ENCODE data around the gene LEFTY2. TPM values are rescaled to one million over a fixed set of nuclear protein-coding genes. Genes with fewer than 3 reads are reported as not detected.

The LEFTY2 gene
- total and polyA plus RNA-seq, 5 donors: 0.59 to 2.1 (median 1.1) TPM

DNA sequence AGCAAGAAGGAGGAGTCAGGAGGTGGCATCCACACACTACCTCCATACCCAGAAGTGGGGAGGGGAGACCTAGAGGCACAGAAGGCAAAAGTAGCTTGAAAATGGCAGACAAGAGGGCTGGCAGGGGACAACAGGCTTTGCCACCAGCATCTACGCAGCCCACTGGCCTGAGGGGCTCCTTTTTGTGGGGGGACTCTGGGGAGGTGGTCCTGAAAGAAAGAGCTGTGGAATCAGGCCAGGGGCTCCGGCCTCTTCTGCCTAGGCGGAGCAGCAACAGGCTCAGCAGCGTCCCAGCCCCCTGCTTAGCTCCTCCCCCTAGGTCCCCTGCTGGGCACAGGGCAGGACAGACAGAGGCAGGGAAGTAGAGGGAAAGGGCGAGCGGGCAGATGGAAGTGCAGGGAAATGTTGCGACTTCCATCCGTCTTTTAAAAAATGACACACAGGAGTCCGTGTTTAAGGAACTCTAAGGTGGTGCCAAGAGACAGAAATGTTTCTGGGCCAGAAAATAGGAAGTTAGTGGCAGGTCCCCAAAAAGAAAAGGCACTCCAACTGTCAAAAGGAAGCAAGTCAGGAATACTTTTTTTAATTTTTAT, 10.0 kb upstream of the LEFTY2 start:
- ATAC-seq (no peak), DNase-seq (peak in 1 of 3 donors; percentile 59)
- no peaks in the 10 kb centered on the region for H3K9me3 ChIP-seq (ENCODE audit: control insufficient read depth, low read length)
- H3K4me1 ChIP-seq (ENCODE audit: control insufficient read depth, insufficient read depth, low read length): no peaks in the 10 kb centered on the region
- H3K4me3 ChIP-seq (ENCODE audit: low read length): no peak overlapping the region
- 60% methylated on average over 9 of the region's 9 CpGs for WGBS
- intact Hi-C loops (cut with DNase I): no loop called here
- H3K27ac ChIP-seq (ENCODE audit: low read length): no peak overlapping the region
- H3K27me3 ChIP-seq (ENCODE audit: control insufficient read depth, insufficient read depth): no peaks in the 10 kb centered on the region

- H3K27ac ChIP-seq (ENCODE audit: low read length): no peak overlapping the region
- intact Hi-C loops (cut with DNase I): no loop called here
- no peaks in the 10 kb centered on the region for H3K27me3 ChIP-seq (ENCODE audit: control insufficient read depth, insufficient read depth)
- H3K9me3 ChIP-seq (ENCODE audit: control insufficient read depth, low read length): no peaks in the 10 kb centered on the region
- ATAC-seq (no peak), DNase-seq (no peak)
- H3K4me1 ChIP-seq (ENCODE audit: control insufficient read depth, insufficient read depth, low read length): no peaks in the 10 kb centered on the region
- no peak overlapping the region for H3K4me3 ChIP-seq (ENCODE audit: low read length)
- 39% methylated on average over 6 of the region's 6 CpGs for WGBS
Observed at GRCh38 chr1:225949041-225949440, 8.0 kb upstream of the LEFTY2 start.

DNA sequence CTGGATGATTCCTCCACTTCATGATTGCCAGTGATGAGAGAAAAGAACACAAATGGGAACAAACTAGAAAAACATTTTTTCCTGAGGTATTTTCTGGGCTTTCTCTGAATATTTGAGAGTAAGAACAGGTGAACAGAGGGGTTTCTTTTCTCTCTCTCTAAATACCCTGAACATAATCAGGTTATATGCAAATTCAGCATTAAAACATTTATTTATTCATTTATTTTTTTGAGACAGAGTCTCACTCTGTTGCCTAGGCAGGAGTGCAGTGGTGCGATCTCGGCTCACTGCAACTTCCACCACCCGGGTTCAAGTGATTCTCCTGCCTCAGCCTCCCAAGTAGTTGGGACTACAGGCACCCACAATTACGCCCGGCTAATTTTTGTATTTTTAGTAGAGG, 5.8 kb upstream of the LEFTY2 start:
- Histone ChIP-seq H3K9me3 (ENCODE audit: control insufficient read depth, low read length) (no peaks in the 10 kb centered on the region), H3K27me3 (ENCODE audit: control insufficient read depth, insufficient read depth) (no peaks in the 10 kb centered on the region), H3K27ac (ENCODE audit: low read length) (no peak overlapping the region), H3K4me1 (ENCODE audit: control insufficient read depth, insufficient read depth, low read length) (no peaks in the 10 kb centered on the region), H3K4me3 (ENCODE audit: low read length) (no peak overlapping the region)
- DNase-seq (no peak), ATAC-seq (no peak)
- 96% methylated on average over 5 of the region's 5 CpGs for WGBS
- intact Hi-C loops (cut with DNase I): no loop called here

GRCh38 chr1:225946082-225946620, 5.1 kb upstream of the LEFTY2 start:
- no peak overlapping the region for H3K4me3 ChIP-seq (ENCODE audit: low read length)

GRCh38 chr1:225945564-225945963, 4.5 kb upstream of the LEFTY2 start:
- 79% methylated on average over 4 of the region's 4 CpGs for WGBS
- Histone ChIP-seq H3K4me1 (ENCODE audit: control insufficient read depth, insufficient read depth, low read length) (peaks cover 2% of the 10 kb centered on the region), H3K27me3 (ENCODE audit: control insufficient read depth, insufficient read depth) (no peaks in the 10 kb centered on the region), H3K4me3 (ENCODE audit: low read length) (no peak overlapping the region), H3K27ac (ENCODE audit: low read length) (no peak overlapping the region), H3K9me3 (ENCODE audit: control insufficient read depth, low read length) (no peaks in the 10 kb centered on the region)
- no peak for DNase-seq
- ATAC-seq: no peak
- intact Hi-C loops (cut with DNase I): no loop called here

More at GRCh38 chr1:225946082-225946620, 5.1 kb upstream of the LEFTY2 start:
- intact Hi-C loops (cut with DNase I): no loop called here
- DNase-seq (no peak), ATAC-seq (no peak)
- Histone ChIP-seq H3K27me3 (ENCODE audit: control insufficient read depth, insufficient read depth) (no peaks in the 10 kb centered on the region), H3K9me3 (ENCODE audit: control insufficient read depth, low read length) (no peaks in the 10 kb centered on the region), H3K27ac (ENCODE audit: low read length) (no peak overlapping the region), H3K4me1 (ENCODE audit: control insufficient read depth, insufficient read depth, low read length) (peaks cover 2% of the 10 kb centered on the region)
- WGBS: 76% methylated on average over 4 of the region's 4 CpGs

GRCh38 chr1:225944951-225945350, 3.9 kb upstream of the LEFTY2 start:
- peaks cover 2% of the 10 kb centered on the region for H3K4me1 ChIP-seq (ENCODE audit: control insufficient read depth, insufficient read depth, low read length)
- 83% methylated on average over 7 of the region's 7 CpGs for WGBS
- no peak overlapping the region for H3K27ac ChIP-seq (ENCODE audit: low read length)
- no peak overlapping the region for H3K4me3 ChIP-seq (ENCODE audit: low read length)
- no peaks in the 10 kb centered on the region for H3K27me3 ChIP-seq (ENCODE audit: control insufficient read depth, insufficient read depth)
- ATAC-seq: no peak
- intact Hi-C loops (cut with DNase I): no loop called here
- no peaks in the 10 kb centered on the region for H3K9me3 ChIP-seq (ENCODE audit: control insufficient read depth, low read length)
- no peak for DNase-seq

DNA sequence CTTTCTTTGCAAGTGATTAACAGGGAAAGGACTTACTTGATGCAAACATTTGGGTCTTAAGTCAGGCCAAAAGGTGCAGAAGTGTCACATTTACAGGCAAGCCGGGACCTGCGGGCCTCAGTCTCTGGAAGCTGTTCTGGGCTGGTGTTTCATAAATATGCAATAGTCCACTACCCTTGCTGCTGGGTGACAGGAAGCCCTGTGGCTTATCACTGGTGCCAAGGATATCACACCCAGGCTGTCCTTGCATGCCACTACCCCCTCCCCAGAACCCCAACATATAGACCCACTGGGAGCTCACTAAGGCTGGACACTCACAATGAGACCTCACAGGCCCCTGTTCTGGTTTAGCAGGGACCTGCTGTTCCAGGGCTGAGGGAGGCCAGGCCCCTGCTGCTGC, 3.4 kb upstream of the LEFTY2 start:
- 90% methylated on average over 2 of the region's 2 CpGs for WGBS
- intact Hi-C loops (cut with DNase I): no loop called here
- no peak for ATAC-seq

DNA sequence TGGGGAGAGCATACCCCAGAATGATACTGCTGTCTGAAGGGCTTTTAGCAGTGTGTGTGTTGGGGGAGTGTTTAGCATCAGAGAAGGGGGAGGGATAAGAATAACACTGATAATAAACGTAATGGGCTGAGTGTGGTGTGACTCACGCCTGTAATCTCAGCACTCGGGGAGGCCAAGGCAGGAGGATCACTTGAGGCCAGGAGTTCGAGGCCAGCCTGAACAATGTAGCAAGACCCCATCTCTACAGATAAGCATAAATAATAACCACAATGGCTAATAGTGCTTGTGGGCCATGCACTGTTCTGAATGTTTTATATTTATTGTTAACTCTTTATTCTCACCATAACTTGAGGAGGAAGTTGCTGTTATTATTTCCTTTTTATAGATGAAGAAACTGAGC, 2.6 kb upstream of the LEFTY2 start:
- DNase-seq (no peak), ATAC-seq (no peak)
- Histone ChIP-seq H3K4me3 (ENCODE audit: low read length) (no peak overlapping the region), H3K9me3 (ENCODE audit: control insufficient read depth, low read length) (no peaks in the 10 kb centered on the region), H3K4me1 (ENCODE audit: control insufficient read depth, insufficient read depth, low read length) (peaks cover 2% of the 10 kb centered on the region), H3K27me3 (ENCODE audit: control insufficient read depth, insufficient read depth) (no peaks in the 10 kb centered on the region), H3K27ac (ENCODE audit: low read length) (no peak overlapping the region)
- 73% methylated on average over 4 of the region's 4 CpGs for WGBS
- intact Hi-C loops (cut with DNase I): no loop called here

More for the DNA sequence above, 3.4 kb upstream of the LEFTY2 start:
- DNase-seq: no peak
- Histone ChIP-seq H3K9me3 (ENCODE audit: control insufficient read depth, low read length) (no peaks in the 10 kb centered on the region), H3K4me3 (ENCODE audit: low read length) (no peak overlapping the region), H3K4me1 (ENCODE audit: control insufficient read depth, insufficient read depth, low read length) (peaks cover 2% of the 10 kb centered on the region), H3K27me3 (ENCODE audit: control insufficient read depth, insufficient read depth) (no peaks in the 10 kb centered on the region), H3K27ac (ENCODE audit: low read length) (no peak overlapping the region)

- ATAC-seq (no peak), DNase-seq (no peak)
- Histone ChIP-seq H3K27ac (ENCODE audit: low read length) (no peak overlapping the region), H3K27me3 (ENCODE audit: control insufficient read depth, insufficient read depth) (no peaks in the 10 kb centered on the region), H3K9me3 (ENCODE audit: control insufficient read depth, low read length) (no peaks in the 10 kb centered on the region), H3K4me3 (ENCODE audit: low read length) (no peak overlapping the region), H3K4me1 (ENCODE audit: control insufficient read depth, insufficient read depth, low read length) (peaks cover 2% of the 10 kb centered on the region)
- intact Hi-C loops (cut with DNase I): no loop called here
- WGBS: 61% methylated on average over 7 of the region's 7 CpGs
Observed at GRCh38 chr1:225942574-225942973, 1.6 kb upstream of the LEFTY2 start.

DNA sequence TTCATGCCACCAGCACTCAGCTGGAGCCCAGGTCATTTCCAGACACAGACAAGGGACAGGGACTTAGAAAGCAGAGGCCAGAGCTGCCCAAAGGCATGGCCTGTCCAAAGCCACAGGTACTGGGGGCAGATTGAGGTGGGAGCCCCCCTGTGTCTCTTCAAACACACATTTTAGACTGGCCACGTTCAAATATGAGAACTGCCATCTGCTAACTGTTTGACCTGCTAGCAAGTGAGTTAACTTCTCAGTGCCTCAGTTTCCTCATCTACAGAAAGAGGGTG, 862 bp upstream of the LEFTY2 start:
- Histone ChIP-seq H3K4me3 (ENCODE audit: low read length) (no peak overlapping the region), H3K27ac (ENCODE audit: low read length) (no peak overlapping the region), H3K4me1 (ENCODE audit: control insufficient read depth, insufficient read depth, low read length) (peaks cover 2% of the 10 kb centered on the region), H3K9me3 (ENCODE audit: control insufficient read depth, low read length) (no peaks in the 10 kb centered on the region), H3K27me3 (ENCODE audit: control insufficient read depth, insufficient read depth) (no peaks in the 10 kb centered on the region)
- DNase-seq: no peak
- 33% methylated on average over 1 of the region's 1 CpG for WGBS
- no peak for ATAC-seq
- intact Hi-C loops (cut with DNase I): no loop called here

GRCh38 chr1:225940385-225941151, 452 bp downstream of the LEFTY2 start:
- Histone ChIP-seq H3K4me3 (ENCODE audit: low read length) (no peak overlapping the region), H3K27me3 (ENCODE audit: control insufficient read depth, insufficient read depth) (no peaks in the 10 kb centered on the region), H3K27ac (ENCODE audit: low read length) (no peak overlapping the region), H3K4me1 (ENCODE audit: control insufficient read depth, insufficient read depth, low read length) (peaks cover 2% of the 10 kb centered on the region), H3K9me3 (ENCODE audit: control insufficient read depth, low read length) (no peaks in the 10 kb centered on the region)
- intact Hi-C loops (cut with DNase I): no loop called here
- peak; percentile 40 to 46 for ATAC-seq
- peak in 2 of 3 donors; percentile 67 to 70 for DNase-seq
- 50% methylated on average over 25 of the region's 25 CpGs for WGBS

Data from right cardiac atrium (tissue), 5 donors.